HUDEP-2 (cell line): Measurements from ENCODE around the gene HTR1E.
"Not testable (repeated sequence)": the region's sequence is repeated elsewhere in the genome, so short reads cannot be mapped to it uniquely, and the experiment has no call there.

Experiments
- DNase-seq, 76 experiments: peaks; one replicate each; lab custom pipeline; 2025; ENCODE audit not compliant: unreplicated experiment in 76 of 76; lab: John Stamatoyannopoulos, UW

The HTR1E gene

DNA sequence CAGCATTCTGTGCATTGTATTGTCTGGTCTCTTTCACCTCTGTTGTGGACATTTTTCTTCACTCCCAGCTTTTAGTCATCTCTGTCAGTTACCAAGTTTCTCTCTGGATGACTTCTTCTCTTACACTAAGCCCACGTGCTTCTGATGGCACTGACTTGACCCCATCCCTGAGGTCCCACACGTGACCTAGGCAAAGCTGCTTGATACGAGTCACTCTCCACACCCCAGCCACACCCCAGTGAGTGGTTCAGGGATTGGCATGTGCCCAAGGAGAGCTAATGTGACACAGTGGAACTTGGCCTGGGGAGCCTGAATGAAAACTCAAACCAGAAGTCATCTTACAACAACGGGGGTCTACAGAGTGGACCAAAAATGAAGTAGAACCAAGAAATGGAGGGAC is 32.2 kb downstream of the HTR1E start:
- DNase-seq = peak in 73 of 76 experiments; percentile 31 to 98 (median 94)

DNA sequence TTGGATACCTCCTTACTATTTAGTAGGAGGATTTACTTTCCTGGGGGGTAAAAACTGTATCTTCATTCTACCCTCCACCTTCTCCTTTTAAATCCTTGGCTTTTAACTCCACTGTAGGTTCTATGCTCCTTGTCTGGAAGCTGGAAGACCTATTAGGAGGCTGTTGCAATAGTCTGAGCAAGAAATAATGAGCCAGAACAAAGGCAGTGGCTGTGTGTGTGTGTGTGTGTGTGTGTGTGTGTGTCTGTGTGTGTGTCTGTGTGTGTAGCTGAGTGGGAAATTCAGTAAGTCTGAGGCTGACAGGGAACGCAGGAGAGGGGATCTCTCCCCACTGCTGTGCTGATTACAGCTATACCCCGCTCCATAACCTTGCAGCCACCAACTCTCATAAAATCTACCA is 35.8 kb downstream of the HTR1E start:
- DNase-seq = no peak

DNA sequence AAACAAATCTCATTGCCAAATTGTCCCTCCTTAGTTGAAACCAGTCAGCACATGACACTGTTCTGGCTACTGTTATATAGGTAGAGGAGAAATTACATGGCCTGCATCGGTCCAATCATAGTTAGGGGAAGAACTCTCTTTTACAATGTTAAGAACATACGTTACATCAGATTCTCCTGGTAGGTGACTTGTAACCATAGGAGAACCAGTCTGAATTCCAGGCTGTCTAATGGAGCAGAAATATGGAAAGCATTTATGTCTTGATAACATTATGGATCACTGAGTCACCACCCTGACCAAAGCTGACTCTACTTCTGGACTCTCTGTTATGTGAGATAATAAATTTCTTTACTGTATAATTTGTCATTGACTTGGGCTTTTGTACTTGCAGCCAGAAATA is 40.9 kb downstream of the HTR1E start:
- no peak for DNase-seq

DNA sequence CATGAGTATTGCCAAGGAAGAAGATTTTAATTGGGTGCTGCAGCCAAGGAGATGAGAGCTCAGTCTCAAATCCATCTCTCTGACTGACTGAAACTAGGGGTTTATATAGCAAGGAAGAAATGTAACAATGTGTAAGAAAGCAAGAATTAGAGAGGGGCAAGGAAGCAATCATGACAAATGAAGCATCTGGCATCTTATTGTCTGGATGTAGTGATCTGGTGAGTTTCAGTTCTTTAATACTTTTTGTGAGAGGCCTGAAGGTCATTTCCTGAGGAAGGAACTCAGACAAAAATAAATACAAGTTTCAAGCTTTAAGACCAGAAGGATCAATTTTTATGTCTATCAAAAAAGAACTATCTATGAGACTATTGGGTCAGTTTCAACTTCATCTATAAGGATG is 64.2 kb downstream of the HTR1E start:
- DNase-seq = no peak

DNA sequence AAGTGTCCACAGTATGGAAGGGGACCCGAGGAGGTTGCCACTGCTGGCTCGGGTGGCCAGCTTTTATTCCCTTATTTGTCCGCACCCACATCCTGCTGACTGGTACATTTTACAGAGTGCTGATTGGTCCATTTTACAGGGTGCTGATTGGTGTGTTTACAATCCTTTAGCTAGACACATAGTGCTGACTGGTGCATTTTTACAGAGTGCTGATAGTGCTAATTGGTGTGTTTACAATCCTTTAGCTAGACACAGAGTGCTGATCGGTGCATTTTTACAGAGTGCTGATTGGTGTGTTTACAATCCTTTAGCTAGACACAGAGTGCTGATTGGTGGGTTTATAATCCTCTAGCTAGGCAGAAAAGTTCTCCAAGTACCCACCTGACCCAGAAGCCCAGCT is 65.1 kb downstream of the HTR1E start:
- not testable (repeated sequence) for DNase-seq

DNA sequence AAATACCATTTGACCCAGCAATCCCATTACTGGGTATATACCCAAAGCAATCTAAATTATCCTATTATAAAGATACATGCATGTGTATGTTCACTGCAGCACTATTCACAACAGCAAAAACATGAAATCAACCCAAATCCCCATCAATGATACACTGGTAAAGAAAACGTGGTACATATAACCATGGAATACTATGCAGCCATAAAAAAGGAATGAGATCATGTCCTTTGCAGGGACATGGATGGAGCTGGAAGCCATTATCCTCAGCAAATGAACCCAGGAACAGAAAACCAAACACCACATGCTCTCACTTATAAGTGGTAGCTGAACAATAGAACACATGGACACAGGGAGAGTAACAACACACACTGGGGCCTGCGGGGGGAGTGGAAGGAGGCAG is 69.2 kb downstream of the HTR1E start:
- not testable (repeated sequence) for DNase-seq

DNA sequence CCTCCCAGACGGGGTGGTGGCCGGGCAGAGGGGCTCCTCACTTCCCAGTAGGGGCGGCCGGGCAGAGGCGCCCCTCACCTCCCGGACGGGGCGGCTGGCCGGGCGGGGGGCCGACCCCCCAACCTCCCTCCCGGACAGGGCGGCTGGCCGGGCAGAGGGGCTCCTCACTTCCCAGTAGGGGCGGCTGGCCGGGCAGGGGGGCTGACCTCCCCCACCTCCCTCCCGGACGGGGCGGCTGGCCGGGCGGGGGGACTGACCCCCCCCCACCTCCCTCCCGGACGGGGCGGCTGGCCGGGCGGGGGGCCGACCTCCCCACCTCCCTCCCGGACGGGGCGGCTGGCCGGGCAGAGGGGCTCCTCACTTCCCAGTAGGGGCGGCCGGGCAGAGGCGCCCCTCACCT is 72.3 kb downstream of the HTR1E start:
- DNase-seq = not testable (repeated sequence)

DNA sequence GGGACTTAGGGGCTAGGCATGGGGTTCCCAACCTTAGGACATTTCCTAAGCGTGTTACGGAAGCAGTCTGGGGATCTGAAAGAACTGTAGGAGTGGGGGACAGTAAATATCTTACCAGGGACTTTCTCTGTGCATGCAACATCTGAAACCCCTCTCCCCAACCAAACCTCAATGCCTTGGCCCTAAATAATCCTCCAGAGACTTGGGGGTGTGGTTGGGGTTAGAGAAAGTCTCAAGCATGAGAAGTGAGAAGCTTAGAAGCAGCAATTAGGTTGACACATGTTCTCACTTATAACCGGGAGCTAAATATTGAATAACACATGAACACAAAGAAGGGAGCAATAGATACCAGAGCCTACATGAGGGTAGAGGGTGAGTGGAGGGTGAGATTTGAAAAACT is 74.7 kb downstream of the HTR1E start:
- DNase-seq = no peak

DNA sequence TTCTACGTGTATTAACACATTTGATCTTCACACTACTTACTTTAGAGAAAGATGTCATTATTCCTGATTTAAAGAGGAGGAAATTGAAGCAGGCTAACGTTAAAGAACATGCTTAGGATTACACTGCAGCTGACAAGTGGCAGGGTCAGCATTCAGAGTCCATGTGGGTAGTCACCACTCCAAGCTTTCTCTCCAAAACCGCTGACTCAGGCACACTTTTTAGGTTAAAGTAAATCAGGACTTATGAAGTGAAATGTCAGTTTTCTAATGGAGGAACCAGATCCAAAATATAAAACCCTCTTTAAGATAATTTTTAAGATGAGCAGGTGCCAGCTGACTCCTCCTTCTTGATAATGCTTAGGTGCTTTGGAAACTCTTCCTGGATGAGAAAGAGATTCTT is 75.4 kb downstream of the HTR1E start:
- DNase-seq = no peak

DNA sequence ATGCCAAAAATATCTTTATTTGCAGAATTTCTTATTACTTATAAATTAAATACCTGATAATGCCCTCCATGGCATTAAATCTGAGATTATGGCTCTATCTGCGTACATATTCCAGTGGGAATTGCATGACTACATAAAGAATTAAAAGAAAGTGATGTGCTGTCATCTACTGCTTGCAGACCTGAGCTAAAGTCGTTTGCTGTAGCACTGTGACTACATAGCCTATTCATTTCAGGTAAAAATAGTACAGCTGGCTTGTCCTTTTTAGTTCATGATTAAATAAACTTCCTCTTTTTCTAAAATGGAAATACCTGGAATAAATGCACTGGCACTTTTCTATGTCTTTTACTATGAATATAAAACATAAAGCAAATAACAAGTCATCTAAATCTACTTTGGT is 79.4 kb downstream of the HTR1E start:
- DNase-seq = no peak

DNA sequence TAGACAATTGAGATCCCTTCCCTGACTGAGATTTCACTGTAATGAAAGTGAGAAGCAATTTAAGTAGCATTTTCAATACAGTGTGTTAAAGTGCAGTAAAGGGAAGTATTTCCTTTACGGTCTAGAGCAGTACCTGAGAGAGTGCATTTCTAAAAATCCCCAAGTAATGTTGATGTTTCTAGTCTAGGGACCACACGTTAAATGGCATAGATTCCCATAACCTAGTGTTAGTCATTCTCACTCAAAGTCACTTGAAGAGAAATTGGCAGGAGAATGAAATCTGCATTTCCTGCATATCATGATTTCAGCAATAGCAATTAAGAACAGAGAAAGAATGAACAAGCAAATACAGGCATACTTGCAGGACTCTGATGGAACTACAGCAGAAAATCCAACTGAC is 89.7 kb downstream of the HTR1E start:
- DNase-seq = no peak

DNA sequence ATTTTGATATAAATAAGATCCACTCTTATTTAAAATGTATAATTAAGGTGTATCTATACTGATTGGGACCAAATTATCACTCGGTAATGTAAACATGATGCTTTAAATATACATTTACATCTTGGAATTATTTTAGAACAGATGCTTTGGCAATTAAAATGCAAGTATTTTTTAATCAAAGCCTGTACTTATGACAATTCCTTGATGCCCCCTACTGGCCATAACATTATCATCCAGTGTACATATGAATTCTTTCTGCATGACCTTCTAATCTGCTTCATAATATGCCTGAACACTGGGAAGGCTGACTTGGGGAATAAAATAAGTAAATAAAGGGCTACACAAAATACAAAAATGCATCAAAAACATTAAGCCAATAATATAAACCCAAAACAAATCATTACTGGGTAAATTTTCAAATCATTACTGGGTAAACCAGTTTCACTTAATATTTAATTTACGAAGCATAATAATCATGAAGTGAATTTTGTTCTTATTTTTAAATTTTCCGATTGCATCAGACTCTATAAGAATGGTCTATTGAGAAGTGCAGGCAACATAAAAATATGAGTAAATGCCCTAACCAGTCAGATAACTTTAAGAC is 92.5 kb downstream of the HTR1E start:
- DNase-seq = peak in 25 of 76 experiments; percentile 5 to 56 (median 30)

DNA sequence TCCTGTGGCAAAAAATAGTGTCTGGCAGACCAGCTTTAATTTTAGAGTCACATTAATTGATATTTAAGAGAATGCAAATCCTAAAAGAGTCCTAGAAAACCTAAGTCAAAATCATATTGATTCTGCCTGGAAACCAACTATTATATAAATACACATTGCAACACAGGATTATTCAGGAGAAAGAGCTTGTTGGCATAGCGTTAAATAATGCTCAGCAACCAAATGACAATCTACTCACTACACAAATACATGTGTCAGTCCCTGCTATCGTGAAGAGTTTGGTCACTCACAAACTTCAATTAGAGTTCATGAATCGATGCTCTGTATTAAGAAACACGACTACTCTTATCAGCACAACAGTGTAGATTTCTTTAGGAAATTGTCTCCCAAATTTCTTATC is 103.4 kb downstream of the HTR1E start:
- DNase-seq = no peak

DNA sequence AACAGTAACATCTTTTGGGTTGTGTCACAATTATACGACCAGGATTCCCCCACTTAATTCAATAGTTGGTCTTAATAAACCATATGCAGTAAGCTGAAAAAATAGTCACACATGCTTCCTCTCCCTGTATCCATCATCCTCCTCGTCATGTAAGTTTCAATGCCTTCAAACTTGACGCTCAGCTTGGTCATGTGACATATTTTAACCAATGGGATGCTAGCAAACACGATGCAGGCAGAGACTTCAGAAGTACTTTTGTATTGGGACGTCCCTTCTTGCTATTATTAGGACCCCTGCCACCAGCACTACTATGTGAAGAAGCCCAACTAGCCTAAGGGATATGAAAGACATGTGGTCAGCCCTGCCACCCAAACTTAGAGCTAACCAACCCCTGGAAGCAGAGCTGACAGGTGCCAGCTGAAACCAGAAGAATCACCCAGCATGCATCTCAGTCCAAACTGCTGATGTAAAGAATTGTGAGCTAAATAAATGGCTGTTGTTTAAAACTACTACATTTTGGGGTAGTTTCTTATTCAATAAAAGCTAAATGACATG is 108.3 kb downstream of the HTR1E start:
- DNase-seq = peak in 2 of 76 experiments; percentile 5 to 12

DNA sequence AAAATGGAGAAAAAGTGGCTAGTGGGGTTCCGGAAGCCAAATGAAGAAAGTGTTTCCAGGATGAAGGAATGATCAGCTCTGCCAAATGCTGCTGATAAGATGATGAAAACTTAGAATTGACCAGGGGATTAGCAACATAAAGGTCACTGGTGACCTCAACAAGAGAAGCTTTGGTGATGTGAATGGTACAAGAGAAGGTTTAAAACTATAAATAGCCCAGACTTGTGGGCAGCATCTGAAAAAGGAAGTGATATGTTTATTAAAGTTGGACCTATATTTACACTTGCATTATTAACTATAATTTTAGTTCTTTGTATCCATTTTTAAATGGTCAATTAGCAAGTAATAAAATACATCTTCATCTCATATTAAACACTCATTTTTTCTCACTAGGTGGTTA is 112.5 kb downstream of the HTR1E start:
- no peak for DNase-seq

DNA sequence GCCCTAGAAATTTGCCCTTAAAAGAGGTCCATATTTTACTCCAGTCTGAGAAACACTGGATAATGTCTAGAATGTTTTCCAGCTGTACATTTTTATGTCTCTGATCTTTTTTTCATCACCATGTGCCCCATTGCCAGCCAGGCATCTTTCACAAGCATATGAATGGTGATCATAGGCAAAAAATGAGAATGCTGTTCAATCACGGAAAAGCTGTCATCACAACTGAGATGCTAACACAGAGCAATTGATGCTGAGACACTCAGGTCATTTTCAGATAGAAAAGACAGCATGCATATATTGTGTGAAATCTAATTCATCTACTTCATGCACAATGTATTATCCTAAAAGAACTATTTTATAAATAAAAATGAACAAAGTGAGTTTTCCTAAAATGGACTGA is 116.0 kb downstream of the HTR1E start:
- peak in 1 of 76 experiments; percentile 7 for DNase-seq

DNA sequence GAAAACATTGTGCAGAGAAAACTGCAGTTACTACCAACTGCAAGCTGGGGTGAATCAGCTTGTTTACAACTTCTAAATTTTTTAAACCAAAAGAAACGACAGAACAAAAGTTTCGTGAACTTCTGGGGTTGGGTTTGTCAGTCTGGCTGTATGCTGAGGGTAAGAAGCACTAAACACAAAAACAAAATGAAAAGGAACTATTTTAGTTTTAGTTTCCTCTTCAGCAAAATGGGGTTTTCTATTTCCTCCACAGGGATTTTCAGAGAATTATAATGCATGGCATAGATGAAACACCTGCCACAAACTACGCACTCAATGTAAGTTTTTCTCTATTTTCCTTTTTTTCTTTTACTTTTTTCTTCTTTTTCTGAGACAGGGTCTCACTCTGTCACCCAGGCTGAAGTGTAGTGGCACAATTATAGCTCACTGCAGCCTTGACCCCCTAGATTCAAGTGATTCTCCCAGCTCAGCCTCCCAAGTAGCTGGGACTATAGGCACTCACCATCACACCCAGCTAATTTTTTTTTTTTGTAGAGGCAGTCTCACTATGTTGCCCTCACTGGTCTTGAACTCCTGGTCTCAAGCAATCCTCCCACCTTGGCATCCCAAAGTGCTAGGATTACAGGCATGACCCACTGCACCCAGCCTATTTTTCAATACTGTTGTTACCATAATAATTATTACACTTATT is 117.0 kb downstream of the HTR1E start:
- no peak for DNase-seq

DNA sequence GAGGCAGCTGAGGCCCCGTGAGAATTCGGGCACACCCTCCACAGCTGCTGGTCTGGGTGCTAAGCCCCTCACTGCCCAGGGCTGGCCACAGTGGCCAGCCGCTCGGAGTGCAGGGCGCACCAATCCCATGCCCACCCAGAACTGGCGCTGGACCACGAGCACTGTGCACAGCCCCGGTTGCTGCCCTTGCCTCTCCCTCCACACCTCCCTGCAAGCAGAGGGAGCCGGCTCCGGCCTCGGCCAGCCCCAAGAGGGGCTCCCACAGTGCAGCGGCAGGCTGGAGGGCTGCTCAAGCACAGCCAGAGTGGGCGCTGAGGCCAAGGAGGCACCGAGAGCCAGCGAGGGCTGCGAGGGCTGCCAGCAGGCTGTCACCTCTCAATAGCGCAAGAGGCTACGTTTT is 122.6 kb downstream of the HTR1E start:
- no peak for DNase-seq

DNA sequence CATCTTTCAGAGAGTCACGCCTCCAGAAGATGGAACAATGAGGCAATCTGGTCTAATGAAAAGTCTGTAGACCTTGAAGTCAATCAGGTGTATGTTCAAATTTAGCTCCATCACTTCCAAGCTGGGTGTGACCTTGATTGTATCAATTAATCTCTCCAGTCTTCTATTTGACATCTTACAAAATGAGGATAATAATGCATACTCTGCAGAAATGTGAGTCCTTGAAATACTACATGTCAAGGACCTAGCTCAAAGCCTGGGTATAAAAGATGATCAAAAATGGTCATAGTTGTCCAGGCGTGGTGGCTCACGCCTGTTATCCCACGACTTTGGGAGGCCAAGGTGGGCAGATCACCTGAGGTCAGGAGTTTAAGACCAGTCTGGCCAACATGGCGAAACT is 127.8 kb downstream of the HTR1E start:
- DNase-seq = no peak
